Measurements from ENCODE around the gene RPS15. TPM values are rescaled to one million over a fixed set of nuclear protein-coding genes. Genes with fewer than 3 reads are reported as not detected.
A peak's percentile ranks its signal among the peaks of the same experiment; 100 is the strongest.

Gene RPS15
- total and polyA plus RNA-seq, 2 of the 13 experiments (the other 11 are each of a cell fraction or from before 2014, with no cell fraction given) = 695 to 1,411 TPM

DNA sequence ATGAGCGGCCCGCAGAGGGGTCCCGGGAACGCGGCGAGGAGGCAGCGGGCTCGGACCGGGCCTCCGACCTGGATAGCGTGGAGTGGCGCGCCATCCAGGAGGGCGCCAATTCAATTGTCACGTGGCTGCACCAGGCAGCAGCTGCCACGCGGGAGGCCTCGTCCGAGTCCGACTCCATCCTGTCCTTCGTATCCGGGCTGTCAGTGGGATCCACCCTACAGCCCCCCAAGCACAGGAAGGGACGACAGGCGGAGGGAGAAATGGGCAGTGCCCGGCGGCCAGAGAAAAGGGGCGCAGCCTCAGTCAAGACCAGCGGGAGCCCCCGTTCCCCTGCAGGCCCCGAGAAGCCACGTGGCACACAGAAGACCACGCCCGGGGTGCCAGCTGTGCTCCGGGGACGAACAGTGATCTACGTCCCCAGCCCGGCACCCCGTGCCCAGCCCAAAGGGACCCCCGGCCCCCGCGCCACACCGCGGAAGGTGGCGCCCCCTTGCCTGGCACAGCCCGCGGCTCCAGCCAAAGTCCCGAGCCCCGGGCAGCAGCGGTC is 30.2 kb downstream of the RPS15 start (continued):
- TF ChIP-seq MYC (CRISPR knock-in tag; IDR thresholded peaks at IDR 0.05; ENCODE audit: borderline replicate concordance) (peak; percentile 15; the same call in 1 of the 2 replicates), ZNF768 (CRISPR knock-in tag; IDR thresholded peaks at IDR 0.05) (0 out of 2 replicates have a peak, but pooled peaks have one; percentile 18), ZNF549 (CRISPR knock-in tag; IDR thresholded peaks at IDR 0.05) (no peak), ZNF317 (CRISPR knock-in tag; IDR thresholded peaks at IDR 0.05) (no peak), KDM2A (CRISPR knock-in tag; IDR thresholded peaks at IDR 0.05; ENCODE audit: borderline replicate concordance, low read depth) (no peak), IRF2 (CRISPR knock-in tag; IDR thresholded peaks at IDR 0.05) (0 out of 2 replicates have a peak, but pooled peaks have one; percentile 4), GTF3A (CRISPR knock-in tag; conservative IDR thresholded peaks at IDR 0.05) (no peak), SKI (IDR thresholded peaks at IDR 0.05; ENCODE audit: partially characterized antibody) (no peak), GFI1 (CRISPR knock-in tag; IDR thresholded peaks at IDR 0.05; ENCODE audit: borderline replicate concordance) (no peak)
- TF ChIP-seq, protein P1, sequence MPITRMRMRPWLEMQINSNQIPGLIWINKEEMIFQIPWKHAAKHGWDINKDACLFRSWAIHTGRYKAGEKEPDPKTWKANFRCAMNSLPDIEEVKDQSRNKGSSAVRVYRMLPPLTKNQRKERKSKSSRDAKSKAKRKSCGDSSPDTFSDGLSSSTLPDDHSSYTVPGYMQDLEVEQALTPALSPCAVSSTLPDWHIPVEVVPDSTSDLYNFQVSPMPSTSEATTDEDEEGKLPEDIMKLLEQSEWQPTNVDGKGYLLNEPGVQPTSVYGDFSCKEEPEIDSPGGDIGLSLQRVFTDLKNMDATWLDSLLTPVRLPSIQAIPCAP (CRISPR knock-in tag; IDR thresholded peaks at IDR 0.05; ENCODE audit: low read depth) = no peak
- TF ChIP-seq, protein P2, sequence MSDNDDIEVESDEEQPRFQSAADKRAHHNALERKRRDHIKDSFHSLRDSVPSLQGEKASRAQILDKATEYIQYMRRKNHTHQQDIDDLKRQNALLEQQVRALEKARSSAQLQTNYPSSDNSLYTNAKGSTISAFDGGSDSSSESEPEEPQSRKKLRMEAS (IDR thresholded peaks at IDR 0.05) = 0 out of 2 replicates have a peak, but pooled peaks have one; percentile 7

DNA sequence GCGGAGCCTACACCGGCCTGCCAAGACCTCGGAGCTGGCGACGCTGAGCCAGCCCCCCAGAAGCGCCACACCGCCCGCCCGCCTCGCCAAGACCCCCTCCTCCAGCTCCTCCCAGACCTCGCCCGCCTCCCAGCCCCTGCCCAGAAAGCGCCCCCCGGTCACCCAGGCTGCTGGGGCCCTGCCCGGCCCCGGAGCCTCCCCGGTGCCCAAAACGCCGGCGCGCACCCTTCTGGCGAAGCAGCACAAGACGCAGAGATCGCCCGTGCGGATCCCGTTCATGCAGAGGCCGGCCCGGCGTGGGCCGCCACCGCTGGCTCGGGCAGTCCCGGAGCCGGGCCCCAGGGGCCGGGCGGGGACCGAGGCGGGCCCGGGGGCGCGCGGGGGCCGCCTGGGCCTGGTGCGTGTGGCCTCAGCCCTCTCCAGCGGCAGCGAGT is 30.6 kb downstream of the RPS15 start:
- in situ Hi-C loops (cut with HindIII; ENCODE audit: extremely low pct_ligation_motif_present, low pct_unique_long_range_greater_than_20kb) = no loop called here
- no TSS peak for BruUV-seq (replicated peaks)
- Histone ChIP-seq H3K27ac (ENCODE audit: extremely low read length, insufficient read depth, low read length) (no peak overlapping the region), H3K4me3 (replicated peaks in 1 of 3; ENCODE audit: insufficient read depth in 1 of 3, low read depth in 2 of 3, low read length in 3 of 3) (peak overlapping the region; percentile 45 to 69 (median 55); a peak in 4 of 6 replicates), H3K79me2 (ENCODE audit: insufficient read depth, low read length) (no peaks in the 10 kb centered on the region), H3K4me2 (ENCODE audit: low read depth, low read length) (peak overlapping the region; percentile 76), H3K4me1 (ENCODE audit: insufficient read depth, low read length) (peaks cover 25% of the 10 kb centered on the region), H2AFZ (ENCODE audit: low read length) (no peak overlapping the region), H3K36me3 (replicated peaks in 1 of 2; ENCODE audit: control insufficient read depth in 1 of 2, insufficient read depth in 2 of 2, low read length in 2 of 2) (no peaks in the 10 kb centered on the region; a peak in 1 of 5 replicates), H3K9ac (ENCODE audit: insufficient read depth, low read depth, low read length) (0 out of 2 replicates have a peak overlapping the region, but pooled peaks have one; percentile 43), H3K9me3 (ENCODE audit: low read length) (no peaks in the 10 kb centered on the region), H3K27me3 (ENCODE audit: control insufficient read depth in 1 of 2, insufficient read depth in 2 of 2, low read length in 2 of 2) (no peaks in the 10 kb centered on the region), H4K20me1 (ENCODE audit: insufficient read depth, low read length) (peaks cover 12% of the 10 kb centered on the region)
- ATAC-seq (peak; percentile 13), DNase-seq (ENCODE audit: low spot score) (no peak), FAIRE-seq (no peak)
- WGBS (ENCODE audit: low lambda C conversion rate) = 2% methylated on average over 9 of the region's 47 CpGs
- intact Hi-C loops (cut with micrococcal nuclease; ENCODE audit: unreplicated experiment) = no loop called here
- ChIA-PET CTCF (ENCODE audit: low intra/inter-chr PET ratio, low total read pairs) (no interaction called here), POLR2A (interaction anchor here (0.8 to 3.6 kb wide), 4 partner anchors 13 to 200 kb away, joined by 3 to 19 read pairs (median 4); partner anchors contain the start of genes CIRBP, PCSK4 and REEP6)
- TF ChIP-seq PHF8 (CRISPR knock-in tag; IDR thresholded peaks at IDR 0.05) (peak; percentile 36; the same call in 1 of the 2 replicates), HNRNPH1 (optimal IDR thresholded peaks at IDR 0.05; ENCODE audit: low read depth, low read length) (no peak), POLR2G (IDR thresholded peaks at IDR 0.05; ENCODE audit: low read depth, low read length) (0 out of 2 replicates have a peak, but pooled peaks have one; percentile 42), NFIB (CRISPR knock-in tag; IDR thresholded peaks at IDR 0.05; ENCODE audit: borderline replicate concordance) (no peak), HNRNPLL (IDR thresholded peaks at IDR 0.05; ENCODE audit: low read depth, low read length, poor library complexity, severe bottlenecking) (no peak)
- TF ChIP-seq, protein P3, sequence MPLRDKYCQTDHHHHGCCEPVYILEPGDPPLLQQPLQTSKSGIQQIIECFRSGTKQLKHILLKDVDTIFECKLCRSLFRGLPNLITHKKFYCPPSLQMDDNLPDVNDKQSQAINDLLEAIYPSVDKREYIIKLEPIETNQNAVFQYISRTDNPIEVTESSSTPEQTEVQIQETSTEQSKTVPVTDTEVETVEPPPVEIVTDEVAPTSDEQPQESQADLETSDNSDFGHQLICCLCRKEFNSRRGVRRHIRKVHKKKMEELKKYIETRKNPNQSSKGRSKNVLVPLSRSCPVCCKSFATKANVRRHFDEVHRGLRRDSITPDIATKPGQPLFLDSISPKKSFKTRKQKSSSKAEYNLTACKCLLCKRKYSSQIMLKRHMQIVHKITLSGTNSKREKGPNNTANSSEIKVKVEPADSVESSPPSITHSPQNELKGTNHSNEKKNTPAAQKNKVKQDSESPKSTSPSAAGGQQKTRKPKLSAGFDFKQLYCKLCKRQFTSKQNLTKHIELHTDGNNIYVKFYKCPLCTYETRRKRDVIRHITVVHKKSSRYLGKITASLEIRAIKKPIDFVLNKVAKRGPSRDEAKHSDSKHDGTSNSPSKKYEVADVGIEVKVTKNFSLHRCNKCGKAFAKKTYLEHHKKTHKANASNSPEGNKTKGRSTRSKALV (CRISPR knock-in tag; IDR thresholded peaks at IDR 0.05) = peak; percentile 67; the same call in 1 of the 2 replicates
- TF ChIP-seq, protein P4, sequence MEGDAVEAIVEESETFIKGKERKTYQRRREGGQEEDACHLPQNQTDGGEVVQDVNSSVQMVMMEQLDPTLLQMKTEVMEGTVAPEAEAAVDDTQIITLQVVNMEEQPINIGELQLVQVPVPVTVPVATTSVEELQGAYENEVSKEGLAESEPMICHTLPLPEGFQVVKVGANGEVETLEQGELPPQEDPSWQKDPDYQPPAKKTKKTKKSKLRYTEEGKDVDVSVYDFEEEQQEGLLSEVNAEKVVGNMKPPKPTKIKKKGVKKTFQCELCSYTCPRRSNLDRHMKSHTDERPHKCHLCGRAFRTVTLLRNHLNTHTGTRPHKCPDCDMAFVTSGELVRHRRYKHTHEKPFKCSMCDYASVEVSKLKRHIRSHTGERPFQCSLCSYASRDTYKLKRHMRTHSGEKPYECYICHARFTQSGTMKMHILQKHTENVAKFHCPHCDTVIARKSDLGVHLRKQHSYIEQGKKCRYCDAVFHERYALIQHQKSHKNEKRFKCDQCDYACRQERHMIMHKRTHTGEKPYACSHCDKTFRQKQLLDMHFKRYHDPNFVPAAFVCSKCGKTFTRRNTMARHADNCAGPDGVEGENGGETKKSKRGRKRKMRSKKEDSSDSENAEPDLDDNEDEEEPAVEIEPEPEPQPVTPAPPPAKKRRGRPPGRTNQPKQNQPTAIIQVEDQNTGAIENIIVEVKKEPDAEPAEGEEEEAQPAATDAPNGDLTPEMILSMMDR (CRISPR knock-in tag; IDR thresholded peaks at IDR 0.05) = peak; percentile 53
